GM18951 (cell line): Measurements from ENCODE around the gene CELF1.

ENCODE experiments used
- POLR2A ChIP-seq: IDR thresholded peaks from 4 replicates; pipeline ENCODE4 v1.6.1; 2011; ENCODE audit warnings: mild to moderate bottlenecking; ENCODE audit not compliant: insufficient read length, insufficient read depth; ENCODE audit errors: extremely low read depth
- in situ Hi-C: fragments of 300-500 bp; cut with MboI; formaldehyde crosslinking; loops from one replicate; pipeline ENCODE4 v1.12.0; 2022; ENCODE audit warnings: low sequenced_read_pairs, mixed read lengths, inconsistent platforms; ENCODE audit not compliant: unreplicated experiment

Gene CELF1

GRCh38 chr11:47443817-47444216, 109.1 kb downstream of the CELF1 start:
- in situ Hi-C loops: no loop called here
- no peak for TF ChIP-seq POLR2A

DNA sequence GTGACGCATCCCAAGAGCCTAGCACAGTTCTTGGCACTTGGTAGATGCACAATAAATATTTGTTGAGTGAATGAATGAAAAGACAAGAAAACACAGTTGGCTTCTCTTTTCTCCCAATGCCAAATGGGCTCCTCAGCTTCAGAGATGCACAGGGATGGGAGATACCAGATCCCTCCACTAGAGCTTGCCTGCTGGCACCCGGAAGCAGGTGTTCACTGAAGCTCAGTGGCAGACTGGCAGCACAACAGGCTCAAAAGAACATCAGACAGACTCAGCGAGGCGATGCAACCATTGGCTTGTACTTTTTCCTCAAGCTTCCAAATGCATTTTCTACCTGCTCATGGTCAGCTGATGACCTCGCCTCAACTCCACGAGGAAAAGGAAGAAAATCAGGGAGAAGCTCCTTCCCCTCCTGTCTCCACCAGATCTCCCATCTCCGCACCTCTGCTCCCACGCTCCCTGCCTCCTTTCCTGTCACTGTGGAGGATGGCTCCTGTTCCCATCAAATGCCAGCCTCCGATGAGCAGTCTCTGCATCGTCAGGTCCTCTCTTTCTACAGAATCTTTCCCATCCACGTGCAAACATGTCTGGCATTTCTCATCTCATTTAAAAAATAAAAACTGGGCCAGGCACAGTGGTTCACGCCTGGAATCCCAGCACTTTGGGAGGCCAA, 109.8 kb downstream of the CELF1 start:
- no peak for TF ChIP-seq POLR2A
- in situ Hi-C loops: no loop called here

GRCh38 chr11:47442514-47442913, 110.4 kb downstream of the CELF1 start:
- in situ Hi-C loops: no loop called here
- no peak for TF ChIP-seq POLR2A

- in situ Hi-C loops: no loop called here
- no peak for TF ChIP-seq POLR2A
These were observed 111.5 kb downstream of the CELF1 start for GRCh38 chr11:47441421-47441820.

DNA sequence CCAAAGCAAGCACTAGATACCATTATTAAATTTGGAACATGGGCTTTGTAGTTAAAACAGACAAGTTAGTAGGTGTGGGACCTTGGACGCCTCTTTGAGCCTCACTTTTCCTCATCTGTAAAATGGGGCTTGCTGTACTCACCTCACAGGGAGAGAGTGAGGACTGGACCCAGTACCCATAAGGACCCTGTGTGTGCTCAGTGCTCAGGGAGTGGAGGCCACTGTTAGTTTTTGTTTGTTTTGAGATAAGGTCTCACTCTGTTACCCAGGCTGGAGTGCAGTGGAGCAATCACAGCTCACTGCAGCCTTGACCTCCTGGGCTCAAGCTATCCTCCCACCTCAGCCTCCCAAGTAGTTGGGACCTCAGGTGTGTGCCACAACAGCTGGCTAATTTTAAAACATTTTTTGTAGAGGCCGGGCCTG, 112.9 kb downstream of the CELF1 start:
- no peak for TF ChIP-seq POLR2A
- in situ Hi-C loops: no loop called here

DNA sequence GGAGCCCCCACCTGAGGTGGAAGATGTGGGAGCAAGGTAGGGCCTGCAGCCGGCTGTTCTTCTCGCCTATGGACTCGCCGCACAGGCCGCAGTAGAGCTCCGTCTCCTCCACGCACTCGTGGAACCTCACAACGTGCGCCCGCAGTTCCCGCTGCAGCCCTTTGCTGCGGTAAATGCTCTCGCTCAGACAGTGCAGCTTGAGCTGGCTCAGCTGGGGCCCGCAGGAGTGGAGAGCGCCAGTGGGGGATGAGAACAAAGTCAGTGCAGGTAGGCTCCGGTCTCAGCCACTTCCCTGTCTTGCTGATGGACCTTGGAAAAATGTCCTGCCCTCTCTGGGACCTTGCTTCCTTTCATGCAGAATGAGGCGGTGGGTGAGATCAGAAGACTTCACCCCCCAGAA, 114.2 kb downstream of the CELF1 start:
- TF ChIP-seq POLR2A: no peak
- in situ Hi-C loops: no loop called here

- no peak for TF ChIP-seq POLR2A
- in situ Hi-C loops: no loop called here
These were observed 115.0 kb downstream of the CELF1 start for GRCh38 chr11:47437746-47438418.

DNA sequence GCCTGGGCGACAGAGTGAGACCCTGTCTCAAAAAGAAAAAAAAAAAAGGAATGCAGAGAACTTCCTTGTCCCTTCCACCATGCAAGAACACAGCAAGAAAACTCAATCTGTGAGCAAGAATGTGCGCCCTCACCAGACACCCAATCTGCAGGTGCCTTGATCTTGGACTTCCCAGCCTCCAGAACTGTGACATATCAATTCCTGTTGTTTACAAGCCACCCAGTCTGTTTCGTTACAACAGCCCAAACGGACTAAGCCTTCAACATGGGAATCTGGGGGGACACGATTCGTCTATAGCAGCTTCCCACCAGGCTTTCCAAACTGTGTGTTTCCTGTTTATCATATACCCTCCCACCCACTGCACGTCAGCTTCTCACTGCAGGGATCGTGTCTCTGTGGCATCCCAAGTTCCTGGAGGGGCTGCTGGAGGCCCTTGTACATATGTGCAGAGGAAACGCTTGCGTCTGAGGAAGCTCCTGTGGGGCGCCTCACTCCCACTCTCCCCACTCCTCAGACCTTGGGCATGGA, 115.7 kb downstream of the CELF1 start:
- in situ Hi-C loops: no loop called here
- TF ChIP-seq POLR2A: no peak

DNA sequence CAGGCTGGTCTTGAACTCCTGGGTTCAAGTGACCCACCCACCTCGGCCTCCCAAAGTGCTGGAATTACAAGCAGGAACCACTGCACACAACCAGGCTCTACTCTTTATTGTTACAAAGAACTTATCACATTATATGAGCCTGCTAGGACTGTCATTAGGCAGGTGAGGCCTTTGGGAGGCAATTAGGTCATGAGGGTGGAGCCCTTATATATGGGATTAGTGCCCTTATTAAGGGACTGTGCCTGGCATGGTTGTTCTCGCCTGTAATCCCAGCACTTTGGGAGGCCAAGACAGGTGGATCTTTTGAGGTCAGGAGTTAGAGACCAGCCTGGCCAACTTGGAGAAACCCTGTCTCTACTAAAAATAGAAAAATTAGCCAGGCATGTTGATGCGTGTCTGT, 116.2 kb downstream of the CELF1 start:
- TF ChIP-seq POLR2A: no peak
- in situ Hi-C loops: no loop called here

GRCh38 chr11:47435687-47436086, 117.2 kb downstream of the CELF1 start:
- TF ChIP-seq POLR2A: no peak
- in situ Hi-C loops: no loop called here

DNA sequence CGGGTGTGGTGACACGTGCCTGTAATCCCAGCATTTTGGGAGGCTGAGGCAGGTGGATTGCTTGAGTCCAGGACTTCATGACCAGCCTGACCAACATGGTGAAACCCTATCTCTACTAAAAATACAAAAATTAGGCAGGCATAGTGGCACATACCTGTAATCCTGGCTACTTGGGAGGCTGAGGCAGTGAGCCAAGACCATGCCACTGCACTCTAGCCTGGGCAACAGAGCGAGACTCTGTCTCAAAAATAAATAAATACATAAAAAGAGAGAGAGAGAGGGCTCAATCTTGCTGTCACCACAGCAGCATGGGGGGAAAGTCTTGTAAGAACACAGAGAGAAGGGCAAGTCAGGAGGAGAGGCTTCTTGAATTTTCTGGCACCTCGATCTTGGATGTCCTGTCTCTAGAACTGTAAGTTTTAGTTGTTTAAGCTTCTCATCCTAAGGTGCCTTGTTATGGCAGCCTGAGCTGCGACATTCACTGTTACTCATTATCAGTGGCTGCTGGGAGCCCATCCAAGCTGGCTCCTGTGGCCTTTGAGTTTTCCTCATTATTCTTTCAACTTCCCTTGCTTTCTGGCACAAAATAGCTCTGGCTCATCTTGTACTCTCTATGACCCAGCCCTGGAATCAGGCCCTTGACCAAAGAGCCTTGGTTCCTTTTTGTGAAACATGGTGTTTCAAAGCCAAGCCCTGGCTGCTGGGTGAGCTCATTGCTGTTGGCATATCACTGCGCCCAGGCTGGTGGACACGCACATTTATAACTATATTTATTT, 118.7 kb downstream of the CELF1 start:
- in situ Hi-C loops: no loop called here
- no peak for TF ChIP-seq POLR2A

GRCh38 chr11:47433157-47433556, 119.8 kb downstream of the CELF1 start:
- no peak for TF ChIP-seq POLR2A
- in situ Hi-C loops: no loop called here

GRCh38 chr11:47431356-47432083, 121.4 kb downstream of the CELF1 start:
- in situ Hi-C loops: no loop called here
- no peak for TF ChIP-seq POLR2A
